TTC549 (cell line): ENCODE results near the gene ANKRD24.
"Not testable (repeated sequence)": the region's sequence is repeated elsewhere in the genome, so short reads cannot be mapped to it uniquely, and the experiment has no call there.

Source experiments
- FAIRE-seq: peaks from 2 replicates; lab custom pipeline; 2012; peaks lifted over from hg19 to GRCh38; lab: Jason Lieb, UNC

The ANKRD24 gene

DNA sequence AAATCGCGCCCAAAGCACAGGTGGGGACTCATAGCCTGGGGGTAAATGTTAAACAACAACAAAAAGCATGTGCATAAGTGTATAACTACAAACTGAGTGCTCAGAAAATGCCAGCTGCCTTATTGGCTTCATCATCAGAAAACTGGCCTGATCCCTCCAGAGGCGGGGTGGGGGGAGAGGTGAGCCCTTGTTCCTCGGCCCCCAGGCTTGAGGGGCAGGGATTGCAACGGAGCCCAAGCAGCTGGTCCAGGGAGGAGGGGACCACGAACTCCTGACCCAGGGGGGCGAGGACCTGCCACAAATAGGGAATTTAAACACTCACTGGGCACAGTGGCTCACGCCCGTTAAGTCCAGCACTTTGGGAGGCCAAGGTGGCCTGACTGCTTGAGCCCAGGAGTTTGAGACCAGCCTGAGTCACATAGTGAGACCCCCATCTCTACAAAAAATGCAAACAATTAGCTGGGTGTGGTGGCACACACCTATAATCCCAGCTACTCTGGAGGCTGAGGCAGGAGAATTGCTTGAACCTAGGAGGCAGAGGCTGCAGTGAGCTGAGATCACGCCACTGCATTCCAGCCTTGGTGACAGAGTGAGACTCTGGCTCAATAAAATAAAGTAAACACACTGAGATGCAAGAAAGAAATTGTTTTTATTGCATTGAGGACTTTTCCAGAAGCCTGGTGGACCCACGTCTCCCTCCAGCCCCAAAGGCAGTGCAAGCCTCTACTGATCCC lies 8.8 kb upstream of the ANKRD24 start:
- no peak for FAIRE-seq

DNA sequence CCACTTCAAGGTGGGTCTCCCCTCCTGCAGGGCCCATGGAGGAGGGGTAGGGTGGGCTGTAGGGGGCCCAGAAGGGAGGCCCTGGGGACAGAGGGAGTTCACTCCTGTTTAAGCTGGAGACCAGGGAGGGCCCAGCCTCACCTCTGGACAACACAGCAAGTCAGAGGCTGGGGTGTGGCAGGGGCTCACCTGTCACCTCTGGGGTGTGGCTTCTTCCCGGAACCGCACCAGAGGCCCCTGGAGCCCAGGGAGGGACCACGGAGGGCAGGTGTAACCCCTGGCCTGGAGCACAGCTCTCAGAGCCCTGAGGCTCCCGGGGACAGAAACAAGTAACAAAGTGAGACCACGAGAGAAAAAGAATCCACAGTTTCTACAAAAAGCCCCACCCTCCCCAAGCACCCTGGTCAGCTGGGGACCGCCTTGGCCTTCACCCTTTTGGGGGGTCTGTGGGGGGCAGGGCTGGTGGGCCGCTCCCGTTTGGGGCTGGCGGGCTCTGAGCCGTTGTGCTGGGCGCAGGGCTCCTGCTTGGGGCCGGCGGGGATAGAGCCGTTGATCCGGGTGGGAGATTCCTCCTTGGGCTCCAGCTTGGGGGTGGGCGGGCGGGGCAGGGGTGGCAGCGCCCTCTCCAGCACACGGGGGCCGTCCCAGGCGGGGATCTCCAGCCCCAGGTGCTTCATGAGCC lies 8.1 kb upstream of the ANKRD24 start:
- FAIRE-seq, result no peak

DNA sequence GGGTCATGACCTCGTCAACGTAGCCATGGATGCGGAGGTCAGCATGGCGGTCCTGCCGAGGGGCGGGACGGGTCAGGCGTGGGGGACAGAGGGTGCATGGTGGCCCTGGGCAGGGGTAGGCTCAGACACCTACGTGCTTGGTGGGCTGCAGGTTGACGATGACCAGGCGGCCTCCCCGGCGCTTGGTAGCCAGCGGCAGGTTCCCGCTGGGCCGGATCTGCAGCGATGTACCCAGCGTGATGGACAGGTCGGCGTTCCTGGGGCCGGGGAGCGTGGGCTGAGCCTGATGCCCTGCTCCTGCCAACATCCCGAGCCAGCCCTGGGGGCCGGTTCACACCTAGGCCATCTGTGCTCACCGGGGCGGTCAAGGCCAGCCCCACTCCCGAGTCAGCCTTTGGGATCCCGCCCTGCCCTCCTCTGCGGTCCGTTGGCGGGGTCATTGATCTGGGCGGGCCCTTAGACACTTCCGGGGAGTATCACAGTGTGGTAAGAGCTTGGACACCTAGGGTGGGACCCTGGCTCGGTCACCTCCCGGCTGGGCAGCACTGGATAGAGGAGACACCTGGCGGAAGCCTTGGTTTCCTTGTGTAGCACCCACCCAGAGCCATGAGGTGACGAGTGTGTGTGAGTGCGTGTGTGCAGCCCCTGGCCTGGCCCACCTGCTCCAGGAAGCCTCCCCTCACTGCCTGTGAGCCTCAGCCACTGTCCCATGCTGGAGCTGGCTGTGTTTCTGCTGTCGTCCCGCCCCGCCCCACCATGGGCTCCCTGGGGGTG lies 7.4 kb upstream of the ANKRD24 start:
- FAIRE-seq, result no peak

DNA sequence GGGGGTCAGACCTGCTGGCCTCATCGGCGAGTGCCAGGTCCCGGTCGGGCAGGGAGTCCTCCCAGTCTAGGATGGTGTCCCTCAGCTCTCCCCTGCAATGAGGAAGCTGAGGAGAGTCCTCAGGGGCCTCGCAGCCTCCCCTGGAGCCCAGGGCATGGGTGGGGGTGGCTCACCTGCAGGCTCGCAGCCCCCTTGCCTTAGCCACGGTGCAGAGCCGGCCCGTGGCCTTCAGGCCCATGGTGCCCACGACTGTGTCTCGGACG lies 6.9 kb upstream of the ANKRD24 start:
- FAIRE-seq, result no peak

DNA sequence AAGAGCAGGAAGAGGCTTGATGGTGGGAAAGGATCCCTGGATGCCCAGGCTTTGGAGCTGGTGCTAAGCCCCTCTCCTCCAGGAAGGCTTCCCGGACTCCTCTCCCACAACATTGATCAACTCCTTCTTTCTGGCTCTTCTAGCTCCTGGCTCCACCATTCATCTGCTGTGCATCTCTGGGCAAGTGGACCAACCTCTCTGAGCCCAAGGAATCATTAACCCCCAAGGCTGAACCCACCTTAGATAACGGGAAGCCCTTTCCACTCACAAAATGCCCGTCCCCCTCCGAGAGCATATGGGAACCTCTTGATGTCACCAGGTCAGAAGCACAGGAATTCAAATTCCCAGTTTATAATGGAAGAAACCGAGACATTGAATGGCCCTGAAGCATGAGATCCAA lies 5.3 kb upstream of the ANKRD24 start:
- no peak for FAIRE-seq

DNA sequence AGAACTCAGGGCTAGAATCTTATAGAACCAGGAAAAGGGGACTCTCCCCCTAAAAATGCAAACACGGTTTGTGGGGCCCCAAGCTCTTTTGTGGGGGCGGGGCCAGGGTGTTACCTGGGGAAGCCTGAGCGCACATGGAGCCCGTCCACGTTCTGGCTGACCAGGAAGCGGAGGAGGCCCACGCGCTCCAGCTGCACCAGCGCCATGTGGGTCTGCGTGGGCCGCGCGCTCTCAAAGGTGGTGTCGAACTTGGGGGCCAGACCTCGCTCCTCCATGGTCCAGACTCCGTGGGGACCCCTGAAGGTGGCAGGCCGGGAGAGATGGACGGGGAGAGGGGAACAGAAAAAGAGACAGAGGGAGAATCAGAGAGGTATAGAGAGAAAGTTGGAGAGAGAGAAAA lies 3.5 kb upstream of the ANKRD24 start:
- FAIRE-seq, result no peak

DNA sequence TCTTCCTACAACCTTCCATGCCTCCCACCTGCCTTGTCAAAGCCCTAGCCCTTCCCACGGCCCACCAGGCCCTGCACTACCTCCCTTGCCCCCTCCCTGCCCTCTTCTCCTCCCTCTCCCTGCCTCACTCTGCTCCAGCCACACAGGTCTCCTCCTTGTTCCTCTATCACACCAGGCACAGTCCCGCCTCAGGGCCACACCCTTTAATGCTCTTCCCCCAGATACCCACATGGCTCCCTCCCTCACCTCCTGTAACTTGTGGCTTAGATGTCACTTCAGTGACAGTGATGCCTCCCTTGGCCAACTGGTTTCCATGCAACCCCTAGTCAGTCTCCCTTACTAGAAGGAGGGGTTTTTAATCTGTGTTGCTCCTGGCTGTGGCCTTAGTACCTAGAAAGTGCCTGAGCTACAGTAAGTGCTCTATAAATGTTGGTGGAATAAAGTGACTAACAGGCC lies 1.4 kb upstream of the ANKRD24 start:
- FAIRE-seq, result no peak

DNA sequence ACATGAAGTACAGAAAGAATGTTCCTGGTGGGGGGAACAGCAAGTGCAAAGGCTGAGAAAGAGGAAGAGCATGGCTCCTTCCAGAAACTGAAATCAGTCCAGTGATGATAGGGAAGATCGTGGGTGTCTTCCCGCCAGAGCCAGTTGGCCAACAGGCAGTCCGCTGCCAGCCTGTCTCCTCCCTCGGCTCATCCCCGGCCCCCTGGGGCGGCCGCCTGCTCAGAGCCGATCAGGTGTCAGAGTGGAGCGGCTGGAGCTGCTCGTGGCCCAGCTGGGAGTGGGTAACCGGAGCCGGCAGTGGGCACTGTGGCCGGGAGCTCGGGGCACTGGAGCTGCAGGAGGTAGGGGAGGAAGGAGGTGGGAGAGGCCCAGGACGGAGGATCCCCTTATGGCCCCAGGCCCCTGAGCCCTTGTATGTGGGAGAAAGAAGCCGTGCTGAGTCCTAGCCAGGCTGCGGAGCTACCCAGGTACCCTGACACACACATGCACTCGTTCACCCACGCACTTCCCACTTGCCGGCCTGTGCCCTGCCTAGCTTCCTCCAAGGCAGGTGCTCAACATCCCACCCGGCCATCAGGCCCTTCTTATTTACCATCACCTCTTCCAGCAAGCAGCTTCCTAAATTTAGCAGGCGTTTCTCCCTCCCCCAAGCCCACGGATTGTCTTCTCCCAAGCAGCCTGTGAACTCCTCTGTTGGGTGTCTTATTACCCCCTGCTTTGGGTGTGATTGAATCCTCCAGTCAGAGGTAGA lies 1.7 kb downstream of the ANKRD24 start:
- FAIRE-seq, result no peak

DNA sequence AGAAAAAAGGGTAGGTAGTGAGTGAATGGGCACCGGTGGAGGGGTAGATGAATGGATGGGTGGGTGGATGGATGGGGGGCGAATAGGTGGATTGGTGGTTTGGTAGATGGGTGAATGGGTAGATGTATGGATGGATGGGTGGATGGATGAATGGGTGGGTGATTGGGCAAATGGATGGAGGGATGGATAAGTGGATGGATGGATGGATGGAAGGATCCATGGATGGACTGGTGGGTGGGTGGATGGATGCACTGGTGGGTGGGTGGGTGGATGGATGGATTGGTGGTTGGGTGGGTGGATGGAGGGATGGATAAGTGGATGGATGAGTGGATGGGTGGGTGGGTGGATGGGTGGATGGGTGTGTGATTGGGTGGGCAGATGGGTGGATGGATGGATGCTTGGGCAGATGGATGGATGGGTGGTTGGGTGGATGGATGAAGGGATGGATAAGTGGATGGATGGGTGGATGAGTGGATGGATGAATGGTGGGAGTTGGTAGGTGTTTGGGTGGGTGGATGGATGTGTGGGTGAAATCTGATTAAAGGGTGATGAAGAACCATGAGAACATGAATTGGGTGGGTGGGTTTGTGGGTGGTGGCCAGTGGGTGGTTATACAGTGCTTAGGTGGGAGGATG lies 2.3 kb downstream of the ANKRD24 start:
- no peak for FAIRE-seq

DNA sequence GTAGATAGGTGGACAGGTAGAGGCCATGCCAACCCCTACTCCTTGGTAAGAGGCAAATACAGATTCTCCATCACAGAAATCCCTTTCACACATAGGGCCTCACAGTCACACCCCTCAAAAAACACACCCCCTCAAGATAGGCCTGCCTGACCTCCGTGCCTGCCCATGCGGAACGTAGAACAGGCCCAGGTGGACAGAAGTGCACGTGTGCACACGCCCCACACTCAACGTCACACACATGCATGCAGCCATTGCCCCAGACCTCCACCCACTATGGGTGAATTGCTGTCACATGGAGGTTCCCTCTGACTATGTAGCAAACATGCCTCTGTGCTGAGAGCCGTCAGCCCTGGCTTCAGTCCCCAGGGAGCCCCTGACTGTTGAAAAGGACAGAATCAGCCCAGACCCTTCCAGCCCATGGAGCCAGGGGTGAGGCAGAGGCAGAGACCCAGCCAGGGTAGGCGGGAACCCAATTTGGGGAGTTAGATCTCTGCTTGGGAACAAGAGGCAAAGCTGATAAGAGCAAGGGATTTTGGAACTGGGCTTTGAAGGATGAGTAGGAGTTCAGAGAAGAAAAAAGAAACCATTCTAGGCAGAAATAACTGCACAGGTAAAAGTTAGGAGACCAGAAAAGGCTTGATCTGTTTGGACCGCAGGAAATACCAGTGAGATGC lies 3.1 kb downstream of the ANKRD24 start:
- no peak for FAIRE-seq

DNA sequence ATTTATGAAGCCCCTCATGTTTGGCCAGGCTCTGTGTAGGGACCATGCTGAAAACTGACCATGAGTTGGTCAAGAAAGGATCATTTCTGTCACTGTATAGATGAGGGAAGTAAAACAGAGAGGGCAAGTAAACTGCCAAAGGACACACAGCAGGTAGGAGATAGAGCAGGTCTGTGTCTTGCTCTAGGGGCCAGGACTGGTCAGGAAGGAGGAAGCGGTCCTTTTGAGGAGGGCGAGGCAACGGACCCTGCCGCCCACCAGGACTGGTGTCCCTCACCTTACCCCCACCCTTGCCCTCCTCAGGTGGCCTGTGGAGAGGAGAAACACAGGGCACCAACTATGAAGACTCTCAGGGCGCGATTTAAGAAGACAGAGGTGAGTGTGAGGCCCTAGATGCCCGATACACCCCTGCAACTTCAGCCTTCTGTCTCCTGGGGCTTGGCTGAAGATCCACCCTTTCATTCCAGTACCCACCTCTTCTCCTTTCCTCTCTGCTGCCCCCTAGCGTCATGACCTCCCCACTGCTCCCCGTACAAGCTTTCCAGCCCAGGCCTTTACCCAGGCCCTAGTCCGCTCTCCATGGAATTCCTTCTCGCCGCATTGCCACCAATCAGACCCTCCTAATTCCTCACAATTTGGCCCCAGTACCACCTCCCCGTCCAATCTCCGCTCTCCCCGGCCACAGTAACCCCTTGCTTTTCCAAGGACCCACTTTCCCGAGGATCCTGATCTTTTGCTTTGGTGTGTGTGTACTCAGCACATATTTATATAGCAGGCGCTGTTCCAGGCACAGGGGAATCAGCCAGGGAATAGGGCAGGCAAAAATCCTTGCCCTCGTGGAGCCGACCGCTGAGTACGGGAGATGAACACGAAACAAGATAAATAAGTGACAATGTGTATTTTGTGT lies 3.9 kb downstream of the ANKRD24 start:
- no peak for FAIRE-seq

DNA sequence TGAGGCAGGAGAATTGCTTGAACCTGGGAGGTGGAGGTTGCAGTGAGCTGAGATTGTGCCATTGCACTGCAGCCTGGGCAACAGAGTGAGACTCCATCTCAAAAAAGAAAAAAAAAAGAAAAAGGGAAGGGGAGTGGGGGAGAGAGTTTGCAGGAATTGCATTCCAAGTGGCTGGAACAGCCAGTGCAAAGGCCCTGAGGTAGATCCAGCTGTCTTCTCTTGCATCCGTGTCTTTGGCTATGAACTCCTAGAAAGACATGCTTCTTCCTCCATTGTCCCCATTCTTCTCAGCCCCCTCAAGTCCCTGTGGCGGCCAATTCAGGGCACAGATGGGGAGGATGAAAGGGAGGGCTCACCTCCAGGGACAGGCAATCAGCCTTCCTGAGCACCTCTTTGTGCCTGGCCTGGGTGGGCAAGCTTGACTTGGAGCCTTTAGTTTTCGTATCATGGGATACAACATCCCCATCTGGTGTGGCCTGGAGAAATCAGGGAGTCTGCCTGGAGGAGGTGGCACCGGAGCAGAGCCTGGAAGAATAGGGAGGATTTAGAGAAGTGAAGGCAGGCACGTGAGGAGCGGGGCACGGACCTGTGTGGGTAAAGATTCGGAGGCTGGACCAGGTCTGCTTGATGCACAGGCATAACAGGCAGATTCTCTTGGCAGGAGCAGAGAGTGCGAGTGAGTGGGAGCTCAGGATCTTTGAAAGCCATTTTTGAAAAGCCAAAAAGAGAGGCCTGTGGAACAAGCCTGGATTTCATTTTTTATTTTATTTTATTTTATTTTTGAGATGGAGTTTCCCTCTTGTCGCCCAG lies 5.0 kb downstream of the ANKRD24 start:
- no peak for FAIRE-seq

DNA sequence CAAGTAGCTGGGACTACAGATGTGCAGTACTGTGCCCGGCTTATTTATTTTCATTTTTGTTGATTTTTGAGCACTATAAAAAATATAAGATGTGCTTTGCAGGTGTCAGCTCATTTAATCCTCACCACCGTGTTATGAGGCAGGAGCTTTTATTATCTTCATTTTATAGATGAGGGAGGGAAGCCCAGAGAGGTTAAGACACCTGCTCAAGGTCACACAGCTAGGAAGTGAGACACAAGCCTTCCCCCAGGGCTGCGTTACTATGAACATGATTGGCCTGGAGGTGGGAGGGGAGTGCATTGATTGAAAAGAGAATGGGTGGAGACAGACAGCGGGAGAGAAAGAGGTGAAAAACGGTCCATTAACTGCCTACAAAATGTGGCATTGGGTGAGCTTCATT lies 7.2 kb downstream of the ANKRD24 start:
- FAIRE-seq, result no peak

DNA sequence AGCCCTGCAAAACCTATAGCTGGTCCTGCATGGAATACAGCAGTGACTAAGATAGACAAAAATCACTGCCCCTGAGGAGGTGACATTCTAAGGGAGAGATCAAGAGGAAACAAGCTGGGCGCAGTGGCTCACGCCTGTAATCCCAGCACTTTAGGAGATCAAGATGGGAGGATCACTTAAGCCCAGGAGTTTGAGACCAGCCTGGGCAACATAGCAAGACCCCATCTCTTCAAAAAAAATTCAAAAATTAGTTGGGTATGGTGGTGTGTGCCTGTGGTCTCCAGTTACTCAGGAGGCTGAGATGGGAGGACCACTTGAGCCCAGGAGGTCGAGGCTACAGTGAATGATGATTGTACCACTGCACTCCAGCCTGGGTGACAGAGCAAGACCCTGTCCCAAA lies 10.0 kb downstream of the ANKRD24 start:
- not testable (repeated sequence) for FAIRE-seq

DNA sequence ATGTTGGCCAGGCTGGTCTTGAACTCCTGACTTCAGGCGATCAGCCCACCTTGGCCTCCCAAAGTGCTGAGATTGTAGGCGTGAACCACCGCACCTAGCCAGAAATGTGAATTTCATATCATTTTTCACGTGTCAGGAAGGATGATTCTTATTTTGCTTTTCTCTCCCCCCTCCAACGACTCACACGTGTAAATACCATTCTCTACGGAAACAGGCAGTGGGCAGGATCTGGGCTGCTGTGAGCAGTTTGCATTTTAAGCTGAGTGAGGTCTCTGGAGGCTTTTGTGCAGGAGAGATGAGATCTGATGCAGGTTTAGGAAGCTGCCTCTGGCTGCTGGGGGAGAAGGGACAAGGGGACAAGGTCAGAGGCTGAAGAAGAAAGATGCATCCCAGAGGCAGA lies 11.9 kb downstream of the ANKRD24 start:
- no peak for FAIRE-seq

DNA sequence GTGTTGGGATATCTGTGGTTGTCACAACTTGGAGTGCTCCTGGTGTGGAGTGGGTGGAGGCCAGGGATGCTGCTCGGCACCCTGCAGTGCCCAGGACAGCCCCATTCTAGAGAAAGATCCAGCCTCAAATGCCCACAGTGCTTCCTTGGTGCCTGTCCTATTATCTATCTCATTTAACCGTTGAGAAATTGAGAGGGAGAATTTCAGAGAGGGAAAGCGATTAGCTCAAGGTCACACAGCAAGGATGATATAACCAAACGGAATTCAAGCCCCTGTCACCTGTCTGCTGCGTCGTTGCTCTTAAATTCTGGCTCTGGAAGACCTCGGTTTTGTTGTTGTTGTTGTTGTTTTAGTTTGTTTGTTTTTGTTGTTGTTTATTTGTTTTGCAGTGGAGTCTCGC lies 13.5 kb downstream of the ANKRD24 start:
- no peak for FAIRE-seq

DNA sequence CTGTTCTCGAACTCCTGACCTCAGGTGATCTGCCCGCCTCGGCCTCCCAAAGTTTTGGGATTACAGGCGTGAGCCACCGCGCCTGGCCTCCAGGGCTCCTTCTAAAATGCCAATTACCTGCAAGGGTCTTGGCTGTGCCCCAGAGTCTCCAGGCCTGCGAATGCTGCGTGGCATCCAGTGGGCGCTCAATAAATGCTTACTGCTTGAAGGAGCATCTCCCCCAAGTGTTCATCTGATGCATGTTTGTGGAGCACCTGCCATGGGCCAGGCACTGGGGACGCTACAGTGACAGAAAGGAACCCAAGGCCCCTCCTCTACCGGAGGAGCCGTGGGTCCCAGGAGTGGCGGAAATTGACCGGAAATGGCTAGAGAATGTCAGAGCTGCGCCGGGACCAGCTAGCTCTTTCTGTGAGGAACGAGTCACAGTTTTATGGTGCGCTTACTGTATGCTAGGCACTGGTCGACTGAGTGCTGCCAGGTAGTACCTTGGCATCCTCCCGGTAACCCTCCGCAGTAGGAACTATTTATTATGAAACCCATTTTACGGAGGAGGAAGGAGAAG lies 14.2 kb downstream of the ANKRD24 start:
- no peak for FAIRE-seq

DNA sequence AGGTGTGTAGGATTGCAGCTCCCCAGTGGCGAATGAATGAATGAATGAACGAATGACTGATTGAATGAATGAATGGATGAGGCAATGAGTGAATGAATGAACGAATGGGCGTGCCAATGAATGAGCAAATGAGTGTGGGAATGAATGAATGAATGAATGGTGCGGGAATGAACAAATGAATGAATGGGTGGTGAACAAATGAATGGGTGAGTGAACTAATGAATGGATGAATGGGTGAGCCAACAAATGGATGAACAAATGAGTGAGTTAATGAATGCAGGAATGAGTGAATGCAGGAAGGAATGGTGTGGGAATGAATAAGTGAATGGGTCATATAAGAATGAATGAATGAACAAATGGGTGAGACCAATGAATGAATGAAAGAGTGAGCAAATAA lies 14.7 kb downstream of the ANKRD24 start:
- FAIRE-seq, result no peak
